Right lung (tissue), 5 donors: ENCODE results near the gene MACF1. TPM values are rescaled to one million over a fixed set of nuclear protein-coding genes. Genes with fewer than 3 reads are reported as not detected.
"Not testable (repeated sequence)": the region's sequence is repeated elsewhere in the genome, so short reads cannot be mapped to it uniquely, and the experiment has no call there.

Source experiments
- DNase-seq, 2 donors: peaks; one replicate each; pipeline ENCODE4 v3.0.0-alpha.2; 2013
- polyA plus RNA-seq, 5 donors: library from polyadenylated mRNA; unstranded; fragments of 120-200 nt; gene quantifications; one replicate each; pipeline versions ENCODE4 v1.2.1 to v1.2.3, GENCODE V29; 2013; ENCODE audit warnings: inconsistent platforms in 1 of 5, low replicate concordance in 1 of 5; ENCODE audit not compliant: insufficient read length in 5 of 5, insufficient read depth in 1 of 5

The MACF1 gene
- polyA plus RNA-seq, 5 donors, result 388 to 476 (median 439) TPM

DNA sequence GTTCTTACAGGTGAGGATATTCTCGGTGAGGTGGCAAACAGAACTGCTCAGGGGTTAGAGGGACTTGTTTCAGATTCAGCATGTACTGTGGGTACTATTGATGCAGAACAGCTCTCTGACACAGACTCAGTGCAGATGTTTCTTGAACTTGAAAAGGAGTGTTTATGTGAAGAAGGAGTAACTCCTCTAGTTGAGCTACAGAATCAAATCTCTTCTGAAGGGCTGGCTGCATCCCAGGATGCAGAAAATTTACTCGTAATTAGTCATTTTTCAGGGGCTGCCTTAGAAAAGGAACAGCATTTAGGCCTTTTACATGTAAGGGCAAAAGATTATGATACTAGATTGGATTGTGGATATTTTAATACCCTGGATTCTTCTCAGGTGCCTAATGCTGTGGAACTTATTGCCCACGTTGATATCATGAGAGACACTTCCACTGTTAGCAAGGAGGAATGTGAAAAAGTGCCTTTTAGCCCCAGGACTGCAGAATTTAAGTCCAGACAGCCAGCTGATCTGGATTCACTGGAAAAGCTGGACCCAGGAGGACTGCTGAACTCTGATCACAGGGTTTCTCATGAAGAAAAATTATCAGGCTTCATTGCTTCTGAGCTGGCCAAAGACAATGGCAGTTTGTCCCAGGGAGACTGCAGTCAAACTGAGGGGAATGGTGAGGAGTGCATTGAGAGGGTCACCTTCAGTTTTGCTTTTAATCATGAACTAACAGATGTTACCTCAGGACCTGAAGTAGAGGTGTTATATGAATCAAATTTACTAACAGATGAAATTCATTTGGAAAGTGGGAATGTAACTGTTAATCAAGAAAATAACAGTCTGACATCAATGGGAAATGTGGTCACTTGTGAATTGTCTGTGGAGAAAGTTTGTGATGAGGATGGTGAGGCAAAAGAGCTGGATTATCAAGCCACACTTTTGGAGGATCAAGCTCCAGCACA is 207.3 kb downstream of the MACF1 start:
- no peak for DNase-seq

DNA sequence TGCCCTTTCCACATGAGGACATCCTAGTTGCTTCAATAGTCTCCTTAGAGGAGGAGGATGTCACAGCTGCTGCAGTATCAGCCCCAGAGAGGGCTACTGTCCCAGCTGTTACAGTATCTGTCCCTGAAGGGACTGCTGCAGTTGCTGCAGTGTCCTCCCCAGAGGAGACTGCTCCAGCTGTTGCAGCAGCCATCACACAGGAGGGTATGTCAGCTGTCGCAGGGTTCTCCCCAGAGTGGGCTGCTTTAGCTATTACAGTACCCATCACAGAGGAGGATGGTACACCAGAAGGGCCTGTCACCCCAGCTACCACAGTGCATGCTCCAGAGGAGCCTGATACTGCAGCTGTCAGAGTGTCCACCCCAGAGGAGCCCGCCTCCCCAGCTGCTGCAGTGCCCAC is 208.4 kb downstream of the MACF1 start:
- DNase-seq, result no peak

DNA sequence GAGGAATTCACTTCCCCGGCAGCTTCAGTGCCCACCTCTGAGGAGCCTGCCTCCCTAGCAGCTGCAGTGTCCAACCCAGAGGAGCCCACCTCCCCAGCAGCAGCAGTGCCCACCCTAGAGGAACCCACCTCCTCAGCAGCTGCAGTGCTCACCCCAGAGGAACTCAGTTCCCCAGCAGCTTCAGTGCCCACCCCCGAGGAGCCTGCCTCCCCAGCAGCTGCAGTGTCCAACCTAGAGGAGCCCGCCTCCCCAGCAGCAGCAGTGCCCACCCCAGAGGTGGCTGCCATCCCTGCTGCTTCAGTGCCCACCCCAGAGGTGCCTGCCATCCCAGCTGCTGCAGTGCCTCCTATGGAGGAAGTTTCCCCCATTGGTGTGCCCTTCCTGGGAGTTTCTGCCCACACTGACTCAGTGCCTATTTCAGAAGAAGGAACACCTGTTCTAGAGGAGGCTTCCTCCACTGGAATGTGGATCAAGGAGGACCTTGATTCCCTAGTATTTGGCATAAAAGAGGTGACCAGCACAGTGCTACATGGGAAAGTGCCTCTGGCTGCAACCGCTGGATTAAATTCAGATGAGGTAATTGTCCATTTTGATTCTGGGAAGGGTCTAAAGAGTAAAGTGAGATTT is 209.5 kb downstream of the MACF1 start:
- DNase-seq, result no peak

DNA sequence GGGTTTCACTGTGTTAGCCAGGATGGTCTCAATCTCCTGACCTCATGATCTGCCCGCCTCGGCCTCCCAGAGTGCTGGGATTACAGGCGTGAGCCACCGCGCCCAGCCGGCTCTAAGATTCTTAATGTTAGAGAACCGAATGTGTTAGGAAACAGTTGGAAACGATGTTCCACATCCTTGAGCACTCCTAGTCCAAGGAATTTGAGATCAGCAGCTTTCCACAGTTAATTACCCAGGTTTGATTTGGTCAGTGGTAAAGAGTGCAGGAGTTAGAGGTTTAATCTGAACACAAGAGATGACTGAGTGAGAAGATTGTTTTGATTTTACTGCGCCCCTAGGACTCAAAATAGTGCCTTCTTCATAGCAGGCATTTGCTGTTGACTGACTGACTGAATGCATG is 211.1 kb downstream of the MACF1 start:
- no peak for DNase-seq

DNA sequence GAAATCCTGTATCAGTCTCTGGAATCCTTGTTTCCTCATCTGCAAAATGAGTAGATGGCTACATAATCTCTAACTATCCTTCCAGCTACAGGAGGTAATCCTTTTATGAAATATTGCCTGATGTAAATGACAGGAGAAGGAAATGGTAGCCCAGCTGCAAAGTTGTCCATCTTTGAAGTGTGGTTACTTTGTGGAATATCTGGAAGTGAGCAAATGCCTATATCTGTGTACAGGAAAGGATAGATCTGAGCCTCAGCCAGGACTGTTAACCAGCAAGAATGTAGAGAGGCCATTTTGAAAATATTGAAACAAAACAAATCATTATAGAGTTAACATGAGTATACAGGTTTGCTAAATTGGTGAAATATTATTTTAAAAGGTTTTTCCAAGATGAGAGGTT is 212.1 kb downstream of the MACF1 start:
- no peak for DNase-seq

DNA sequence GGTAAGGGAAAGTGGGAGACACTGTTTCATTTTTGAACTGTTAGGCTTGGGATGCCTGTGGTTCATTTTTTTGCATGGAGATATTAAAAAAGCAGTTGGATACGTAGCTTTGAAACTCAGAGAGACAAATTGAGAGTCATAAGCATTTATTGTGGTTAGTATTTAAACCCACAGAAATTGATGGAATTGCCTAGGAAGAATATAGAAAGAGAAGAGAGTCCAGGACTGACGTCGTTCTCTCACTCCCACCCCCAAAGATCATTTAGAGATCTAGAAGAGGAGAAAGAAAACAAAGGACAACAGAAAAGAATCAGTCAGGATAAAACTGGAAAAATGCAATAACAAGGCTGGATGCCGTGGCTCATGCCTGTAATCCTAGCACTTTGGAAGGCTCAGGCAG is 213.7 kb downstream of the MACF1 start:
- DNase-seq, result no peak

DNA sequence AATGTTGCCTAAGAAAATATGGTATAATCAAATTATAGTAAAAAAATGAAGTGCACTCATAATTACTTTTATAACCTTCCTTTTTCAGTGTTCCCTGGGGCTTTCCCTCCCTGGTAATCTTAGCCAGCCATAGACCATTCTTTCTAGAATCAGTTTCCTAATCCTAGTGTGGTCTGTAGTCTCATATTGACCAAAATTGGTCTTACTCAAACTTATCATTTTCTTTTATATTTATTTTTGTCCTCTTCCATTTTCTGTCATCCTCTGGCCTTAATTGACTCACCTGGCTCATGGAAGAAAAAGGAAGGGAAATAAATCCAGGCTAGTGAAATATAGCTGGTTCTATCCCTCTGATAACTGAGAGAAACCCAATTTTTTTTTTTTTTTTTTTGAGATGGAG is 216.0 kb downstream of the MACF1 start:
- no peak for DNase-seq

DNA sequence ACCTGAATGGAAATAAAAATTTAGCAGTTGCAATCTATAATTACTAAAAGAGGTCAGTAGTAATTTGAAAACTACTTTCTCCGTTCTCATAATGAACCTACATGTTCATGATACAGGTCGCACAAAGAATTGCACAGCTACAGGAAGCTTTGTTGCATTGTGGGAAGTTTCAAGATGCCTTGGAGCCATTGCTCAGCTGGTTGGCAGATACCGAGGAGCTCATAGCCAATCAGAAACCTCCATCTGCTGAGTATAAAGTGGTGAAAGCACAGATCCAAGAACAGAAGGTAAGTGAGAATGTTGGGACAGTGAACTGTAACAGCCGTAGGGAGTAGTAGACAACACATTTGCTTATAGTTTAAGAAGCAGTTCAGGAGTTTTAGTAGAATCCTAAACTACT is 218.1 kb downstream of the MACF1 start:
- DNase-seq, result no peak

DNA sequence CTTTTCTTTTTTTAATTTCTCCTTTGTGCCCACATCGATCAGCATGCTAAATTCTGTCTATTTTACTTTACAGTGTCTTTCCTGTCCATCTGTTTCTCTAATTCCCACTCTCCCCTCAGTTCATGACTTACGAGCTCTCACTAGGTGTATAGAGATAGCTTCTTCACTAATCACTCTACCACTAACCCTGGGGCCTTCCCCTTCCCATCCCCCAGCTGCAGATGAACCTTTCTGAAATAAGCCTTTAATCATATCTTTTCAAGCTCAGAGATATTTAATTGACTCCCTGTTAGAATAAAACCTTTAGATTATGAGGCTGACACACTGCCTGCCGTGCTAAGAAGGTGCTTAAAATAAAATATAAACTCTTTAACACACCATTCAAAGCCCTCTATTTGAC is 220.7 kb downstream of the MACF1 start:
- no peak for DNase-seq

DNA sequence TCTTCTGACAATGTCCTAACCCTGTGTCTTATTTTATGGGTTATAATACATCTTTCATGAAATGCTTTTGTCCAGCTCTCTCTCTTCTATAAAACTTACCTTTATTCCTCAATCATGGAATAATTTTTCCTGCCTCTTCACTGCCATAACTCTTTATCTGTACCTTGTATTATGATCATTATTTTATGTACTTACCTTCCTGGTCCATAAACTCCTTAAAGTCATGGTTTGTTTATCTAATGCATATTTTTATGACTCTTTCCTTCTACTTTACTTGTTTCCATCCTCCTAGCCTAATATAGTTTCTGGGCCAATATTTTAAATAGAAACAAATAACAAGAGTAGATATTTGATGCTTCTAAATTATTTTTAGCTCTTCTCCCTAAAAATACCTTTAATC is 221.1 kb downstream of the MACF1 start:
- DNase-seq, result no peak

DNA sequence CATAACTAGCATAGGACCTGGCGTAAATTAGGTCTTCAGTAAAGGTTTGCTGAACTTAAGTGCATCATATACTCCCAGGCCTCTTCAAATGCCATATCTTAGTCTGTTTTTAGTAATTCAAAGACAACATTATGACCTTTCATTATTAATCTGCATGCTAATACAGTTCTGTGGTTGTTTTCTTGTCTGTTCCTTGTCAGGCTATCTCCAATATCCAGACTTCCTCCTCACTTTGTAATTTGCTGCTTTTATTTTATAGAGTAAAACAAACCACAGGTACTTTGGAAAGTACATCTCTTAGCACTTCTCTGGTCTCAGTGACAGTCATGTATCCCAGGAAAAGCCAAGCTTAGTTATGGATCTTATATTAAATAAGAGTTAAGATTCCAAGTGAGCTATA is 221.9 kb downstream of the MACF1 start:
- no peak for DNase-seq

DNA sequence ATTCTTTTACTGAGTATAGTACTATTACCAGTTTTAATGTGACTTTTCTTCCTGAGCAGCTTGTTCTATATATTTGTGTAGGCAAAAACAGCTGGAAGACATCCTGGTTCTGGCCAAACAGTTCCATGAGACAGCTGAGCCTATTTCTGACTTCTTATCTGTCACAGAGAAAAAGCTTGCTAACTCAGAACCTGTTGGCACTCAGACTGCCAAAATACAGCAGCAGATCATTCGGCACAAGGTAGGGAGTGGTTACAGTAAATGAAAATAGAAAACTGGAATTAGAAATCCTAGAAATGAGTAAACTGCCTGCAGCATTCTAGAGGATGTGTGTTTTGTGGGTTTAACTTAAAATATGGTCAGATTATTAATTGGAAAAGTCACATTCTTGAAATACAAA is 222.9 kb downstream of the MACF1 start:
- DNase-seq, result no peak

DNA sequence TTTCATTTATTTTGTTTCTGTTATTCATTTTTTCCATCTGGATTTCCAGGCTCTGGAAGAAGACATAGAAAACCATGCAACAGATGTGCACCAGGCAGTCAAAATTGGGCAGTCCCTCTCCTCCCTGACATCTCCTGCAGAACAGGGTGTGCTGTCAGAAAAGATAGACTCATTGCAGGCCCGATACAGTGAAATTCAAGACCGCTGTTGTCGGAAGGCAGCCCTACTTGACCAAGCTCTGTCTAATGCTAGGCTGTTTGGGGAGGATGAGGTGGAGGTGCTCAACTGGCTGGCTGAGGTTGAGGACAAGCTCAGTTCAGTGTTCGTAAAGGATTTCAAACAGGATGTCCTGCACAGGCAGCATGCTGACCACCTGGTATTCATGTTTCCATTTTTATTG is 223.4 kb downstream of the MACF1 start:
- no peak for DNase-seq

DNA sequence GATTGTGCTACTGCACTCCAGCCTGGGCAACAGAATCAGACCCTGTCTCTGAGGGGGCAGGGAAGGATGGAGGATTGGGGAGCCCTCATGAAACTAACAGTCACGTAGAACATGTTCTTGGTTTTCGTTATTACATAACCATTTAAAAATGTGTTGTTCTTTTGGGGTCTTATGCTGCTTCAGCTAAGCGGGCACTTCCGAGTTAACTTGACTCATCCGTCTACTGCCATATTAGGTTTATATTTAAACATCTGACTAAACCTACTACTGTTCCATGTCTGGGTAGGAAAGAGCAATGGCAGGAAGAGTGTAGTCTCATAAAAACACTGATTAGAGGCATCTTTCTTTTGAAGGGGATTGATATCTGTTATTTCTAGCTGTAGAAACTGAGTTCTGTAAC is 227.4 kb downstream of the MACF1 start:
- DNase-seq, result no peak

DNA sequence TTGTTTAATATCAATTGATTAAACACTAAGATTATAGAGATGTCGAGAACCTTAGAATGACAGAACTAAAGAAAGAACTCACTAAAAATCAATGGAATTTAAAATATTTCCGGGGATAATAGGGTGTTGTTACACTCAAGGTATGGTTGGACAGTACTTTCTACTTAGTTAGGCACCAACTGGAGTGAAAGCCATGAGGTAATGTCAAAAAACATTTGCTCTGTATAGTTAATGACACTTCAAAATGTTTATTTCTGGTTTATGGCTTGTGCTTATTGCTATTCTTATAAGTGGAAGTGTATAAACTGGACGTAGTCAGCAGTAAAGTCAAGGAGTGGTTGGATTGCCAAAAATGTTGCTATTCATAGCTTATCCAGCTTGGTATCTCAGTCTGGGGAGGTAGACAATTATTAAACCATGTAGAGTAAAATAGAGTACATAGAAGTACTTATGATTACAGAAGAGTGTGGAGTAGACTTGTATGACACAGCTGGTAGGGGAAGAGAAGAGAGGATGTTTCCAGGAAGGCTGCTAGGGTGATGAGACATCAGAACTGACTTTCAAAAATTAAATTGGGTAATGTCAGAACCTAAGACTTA is 230.4 kb downstream of the MACF1 start:
- no peak for DNase-seq

DNA sequence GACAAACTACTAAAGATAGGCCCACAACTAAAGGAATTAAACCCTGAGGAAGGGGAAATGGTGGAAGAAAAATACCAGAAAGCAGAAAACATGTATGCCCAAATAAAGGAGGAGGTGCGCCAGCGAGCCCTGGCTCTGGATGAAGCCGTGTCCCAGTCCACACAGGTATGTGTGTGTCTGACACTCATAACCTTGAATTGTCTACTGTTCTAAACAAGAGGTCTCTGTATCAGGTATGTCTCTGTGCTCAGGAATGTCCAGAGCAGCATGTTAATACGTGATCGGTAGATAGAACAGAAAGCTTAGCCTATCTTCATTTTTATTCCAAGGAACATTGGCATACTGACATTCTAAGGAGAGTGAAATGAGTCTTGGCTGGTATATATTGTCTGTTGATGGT is 231.1 kb downstream of the MACF1 start:
- no peak for DNase-seq

DNA sequence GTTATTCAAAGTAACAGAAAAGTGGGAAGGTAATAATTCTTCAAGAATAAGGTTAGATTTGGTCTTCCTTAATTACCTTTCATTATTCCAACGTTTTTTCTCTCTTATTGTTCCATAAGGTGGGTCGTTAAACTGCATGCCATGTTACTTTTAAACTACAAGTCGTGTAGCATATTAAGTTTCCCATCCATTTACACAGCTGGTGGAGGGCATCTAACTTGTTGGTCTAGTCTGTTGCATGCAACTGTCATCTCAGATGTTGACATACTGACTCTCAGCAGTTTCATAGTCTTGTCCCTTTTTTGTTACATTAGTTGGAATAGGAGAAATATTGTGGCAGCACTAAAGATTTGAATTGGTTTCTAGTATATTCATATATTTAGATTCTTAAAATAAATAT is 232.3 kb downstream of the MACF1 start:
- no peak for DNase-seq

DNA sequence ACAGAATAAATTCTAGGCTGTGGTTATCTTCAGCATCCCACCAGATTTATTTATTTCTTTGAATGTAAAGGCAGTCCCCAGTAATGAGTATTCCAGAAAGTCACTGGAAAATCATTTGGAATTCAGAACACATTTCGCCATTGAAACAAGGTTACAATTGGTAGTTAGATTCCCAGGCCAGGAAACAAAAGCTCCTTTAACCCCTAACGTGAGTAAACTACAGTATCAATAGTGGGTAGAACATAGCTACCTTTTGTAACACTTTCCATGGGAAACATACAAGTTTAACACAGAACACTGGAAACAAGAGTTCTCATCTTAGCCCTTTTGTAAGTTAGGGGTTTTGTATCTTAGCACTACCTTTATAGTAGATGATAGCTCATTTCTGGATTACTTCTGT is 233.5 kb downstream of the MACF1 start:
- no peak for DNase-seq

DNA sequence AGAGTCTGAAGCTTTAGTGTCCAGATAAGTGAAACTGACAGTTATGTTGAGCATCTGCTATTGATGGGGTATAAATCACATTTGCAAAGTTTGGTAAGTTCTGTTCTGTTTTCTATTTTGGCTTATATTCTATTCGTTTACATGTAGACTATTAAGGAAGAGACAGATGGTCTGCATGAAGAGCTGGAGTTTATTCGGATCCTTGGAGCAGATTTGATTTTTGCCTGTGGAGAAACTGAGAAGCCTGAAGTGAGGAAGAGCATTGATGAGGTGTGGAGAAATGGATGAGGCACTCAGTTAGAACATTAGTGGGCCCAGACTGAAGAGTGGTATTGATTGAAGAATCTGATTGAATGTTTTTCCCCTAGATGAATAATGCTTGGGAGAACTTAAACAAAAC is 236.4 kb downstream of the MACF1 start:
- no peak for DNase-seq

DNA sequence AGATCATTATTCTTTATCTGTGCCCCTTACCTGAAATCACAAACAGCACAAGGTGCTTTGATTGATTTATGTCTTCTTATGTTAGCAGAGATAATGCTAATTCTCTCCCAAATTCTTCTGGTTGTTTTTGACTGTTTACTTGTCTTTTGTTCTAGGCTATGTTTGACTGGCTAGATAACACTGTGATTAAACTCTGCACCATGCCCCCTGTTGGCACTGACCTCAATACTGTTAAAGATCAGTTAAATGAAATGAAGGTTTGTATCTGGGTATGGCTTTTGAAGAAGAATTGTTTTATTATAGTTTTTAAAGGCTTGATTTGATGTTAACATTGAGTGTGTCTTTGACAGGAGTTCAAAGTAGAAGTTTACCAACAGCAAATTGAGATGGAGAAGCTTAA is 237.3 kb downstream of the MACF1 start:
- no peak for DNase-seq

DNA sequence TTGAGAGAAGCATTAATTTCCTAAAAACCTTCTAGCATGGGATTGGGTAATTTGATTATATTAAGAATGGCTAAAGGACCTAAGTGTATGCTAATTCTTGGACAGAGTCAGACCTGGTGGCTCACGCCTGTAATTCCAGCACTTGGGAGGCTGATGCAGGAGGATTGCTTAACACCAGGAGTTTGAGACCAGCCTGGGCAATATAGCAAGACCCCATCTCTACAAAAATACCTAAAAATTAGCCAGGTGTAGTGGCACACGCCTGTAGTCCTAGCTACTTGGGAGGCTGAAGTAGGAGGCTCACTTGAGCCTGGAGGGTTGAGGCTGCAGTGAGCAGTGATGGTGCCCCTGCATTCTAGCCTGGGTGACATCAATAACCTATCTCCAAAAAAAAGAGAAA is 241.1 kb downstream of the MACF1 start:
- no peak for DNase-seq

DNA sequence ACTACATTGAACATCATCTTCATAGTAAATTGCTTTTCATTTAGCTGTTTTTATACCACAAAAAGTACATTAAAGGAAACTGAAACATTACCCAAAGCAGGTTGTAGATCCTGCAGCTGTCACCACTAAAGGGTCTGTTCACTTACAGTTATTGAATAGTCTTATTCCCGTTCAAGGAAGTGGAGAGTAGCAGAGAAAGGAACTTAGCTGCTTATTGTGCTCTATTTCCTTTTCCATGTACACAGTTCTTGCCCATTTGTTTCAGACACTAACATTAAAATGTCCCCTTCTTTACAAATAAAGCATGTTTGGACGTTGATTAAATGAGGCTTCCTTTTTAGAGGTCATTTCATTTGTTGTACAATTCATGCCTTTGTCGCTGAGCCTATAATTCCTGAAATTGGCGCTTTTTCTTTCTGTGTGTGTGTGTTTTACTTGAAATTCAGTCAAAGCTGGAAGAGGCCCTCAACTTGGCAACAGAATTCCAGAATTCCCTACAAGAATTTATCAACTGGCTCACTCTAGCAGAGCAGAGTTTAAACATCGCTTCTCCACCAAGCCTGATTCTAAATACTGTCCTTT is 242.6 kb downstream of the MACF1 start:
- DNase-seq, result no peak

DNA sequence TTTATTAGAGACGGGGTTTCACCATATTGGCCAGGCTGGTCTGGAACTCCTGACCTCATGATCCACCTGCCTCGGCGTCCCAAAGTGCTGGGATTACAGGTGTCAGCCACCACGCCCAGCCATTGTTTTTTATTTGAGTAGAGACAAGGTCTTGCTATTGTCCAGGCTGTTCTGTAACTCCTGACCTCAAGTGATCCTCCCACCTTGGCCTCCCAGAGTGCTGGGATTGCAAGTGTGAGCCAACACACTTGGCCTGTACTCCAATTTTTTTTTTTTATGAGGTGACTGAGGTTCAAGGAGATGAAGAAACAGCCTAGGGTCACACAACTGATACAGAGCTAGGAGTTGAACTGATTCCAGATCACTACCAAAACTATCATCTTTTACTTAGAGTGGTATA is 245.5 kb downstream of the MACF1 start:
- not testable (repeated sequence) for DNase-seq
